Umbilical cord (tissue), 2 donors: ENCODE measurements around the gene CACFD1. TPM values are rescaled to one million over a fixed set of nuclear protein-coding genes. Genes with fewer than 3 reads are reported as not detected.
A peak's percentile ranks its signal among the peaks of the same experiment; 100 is the strongest.

Experiments used
- DNase-seq: peaks from one replicate; pipeline ENCODE4 v3.0.0-alpha.2; 2015; ENCODE audit warnings: low spot score
- total RNA-seq: library from RNA; depleted of rRNA; stranded (reverse); fragments of >200 nt; gene quantifications from one replicate; pipeline ENCODE4 v1.2.3, GENCODE V29; 2014; ENCODE audit warnings: low replicate concordance; ENCODE audit not compliant: insufficient read depth

The CACFD1 gene
- total RNA-seq, 1 donor from 2014 or later = 4.8 TPM

DNA sequence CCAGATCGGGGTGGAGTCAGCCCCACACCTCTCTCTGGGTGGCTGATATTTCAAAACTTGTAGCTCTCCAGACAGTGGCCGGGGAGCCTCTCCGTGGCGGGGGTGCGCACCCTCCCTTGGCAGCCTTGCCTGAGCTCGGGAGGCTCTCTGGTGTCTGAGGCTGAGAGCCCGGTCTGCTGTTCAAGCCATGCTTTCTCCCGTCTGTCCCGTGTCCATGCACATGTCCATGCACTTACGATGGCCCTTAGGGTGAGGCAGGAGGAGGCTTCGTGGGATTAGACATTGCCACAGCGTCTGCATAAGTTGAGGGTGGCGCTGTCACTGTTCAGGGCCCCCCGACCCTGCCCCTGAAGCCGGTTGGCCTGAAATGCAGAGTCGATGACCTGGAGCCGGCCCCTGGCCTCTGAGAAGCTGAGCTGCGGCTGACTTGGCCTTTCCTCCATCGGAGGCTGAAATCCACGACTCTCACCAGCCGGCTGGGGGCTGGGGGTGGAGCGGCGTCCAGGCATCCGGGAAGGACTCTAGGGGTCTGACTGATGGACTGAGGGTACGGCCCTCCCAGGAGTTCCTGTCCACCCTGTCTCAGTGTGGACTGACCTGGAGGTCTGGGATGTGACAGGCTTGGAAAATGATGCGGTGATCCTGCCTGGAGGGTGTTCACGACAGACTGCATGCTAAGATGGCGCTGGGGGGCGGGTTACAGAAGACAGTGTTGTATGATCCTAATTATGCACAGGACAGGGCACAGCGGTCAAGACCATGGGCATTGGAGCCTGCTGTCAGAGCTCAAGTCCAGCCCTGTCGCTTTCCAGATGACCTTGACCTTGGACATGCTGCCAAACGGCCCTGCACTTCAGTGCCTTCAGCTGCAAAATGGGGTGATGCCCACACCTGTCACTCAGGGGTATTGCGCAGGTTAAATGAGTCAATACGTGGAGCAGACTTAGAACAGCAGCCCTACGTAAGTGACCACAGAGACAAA, 37.4 kb downstream of the CACFD1 start:
- DNase-seq = no peak

DNA sequence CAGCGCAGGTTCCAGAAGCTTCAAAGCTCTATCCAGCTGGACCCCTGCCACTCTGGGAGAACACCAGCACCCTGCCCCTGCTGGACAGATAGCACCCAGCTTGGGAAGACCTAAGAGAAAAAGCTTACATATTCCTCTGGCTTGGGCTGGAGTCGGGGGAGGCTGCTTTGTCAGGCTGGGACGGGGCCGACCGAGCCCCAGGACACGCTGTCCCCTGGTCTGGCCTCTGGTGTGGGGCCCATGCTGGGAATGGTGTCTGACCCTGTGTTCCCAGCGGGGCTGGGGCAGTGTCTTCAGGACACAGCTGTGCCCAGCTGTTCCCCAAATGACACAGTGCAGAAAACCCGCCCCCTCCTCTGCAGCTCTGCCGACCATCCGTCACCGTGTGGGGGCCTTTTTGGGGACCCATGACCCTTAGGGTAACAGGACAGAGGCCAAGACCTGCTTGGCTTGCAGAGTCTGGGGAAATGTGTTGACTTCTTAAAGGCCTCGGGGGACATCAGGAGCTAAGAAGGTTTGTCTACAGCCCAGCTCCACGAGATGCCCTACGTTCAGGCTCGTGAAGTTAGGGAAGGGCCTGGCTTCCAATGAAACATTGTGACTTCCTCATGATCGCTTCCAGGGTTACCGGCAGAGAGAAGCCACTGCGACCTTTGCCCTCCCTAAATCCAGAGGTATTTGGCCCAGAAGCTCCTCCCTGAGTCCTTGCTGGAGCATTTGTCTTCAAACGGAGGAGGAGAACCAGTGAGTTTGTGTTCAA, 39.5 kb downstream of the CACFD1 start:
- no peak for DNase-seq

DNA sequence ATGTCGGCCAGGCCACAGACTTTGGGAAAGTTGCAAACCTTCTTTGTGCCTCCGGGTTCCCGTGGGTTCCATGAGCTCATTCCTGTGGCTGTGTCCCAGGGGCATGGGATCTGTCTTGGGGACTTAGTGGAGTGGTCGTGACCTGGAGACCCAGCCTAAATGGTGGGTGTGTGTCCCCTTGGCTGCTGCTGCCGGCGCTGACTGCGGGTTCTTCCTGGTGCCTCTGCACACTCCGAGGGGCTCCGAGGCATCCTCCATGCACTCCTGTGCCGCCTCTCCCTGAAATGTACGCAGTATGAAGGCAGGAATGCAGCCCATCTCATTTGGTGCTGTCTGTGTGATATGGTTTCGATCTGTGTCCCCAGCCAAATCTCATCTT, 40.1 kb downstream of the CACFD1 start:
- DNase-seq = no peak

GRCh38 chr9:133502112-133502511, 42.3 kb downstream of the CACFD1 start:
- no peak for DNase-seq

GRCh38 chr9:133505186-133505830, 45.5 kb downstream of the CACFD1 start:
- DNase-seq = no peak

DNA sequence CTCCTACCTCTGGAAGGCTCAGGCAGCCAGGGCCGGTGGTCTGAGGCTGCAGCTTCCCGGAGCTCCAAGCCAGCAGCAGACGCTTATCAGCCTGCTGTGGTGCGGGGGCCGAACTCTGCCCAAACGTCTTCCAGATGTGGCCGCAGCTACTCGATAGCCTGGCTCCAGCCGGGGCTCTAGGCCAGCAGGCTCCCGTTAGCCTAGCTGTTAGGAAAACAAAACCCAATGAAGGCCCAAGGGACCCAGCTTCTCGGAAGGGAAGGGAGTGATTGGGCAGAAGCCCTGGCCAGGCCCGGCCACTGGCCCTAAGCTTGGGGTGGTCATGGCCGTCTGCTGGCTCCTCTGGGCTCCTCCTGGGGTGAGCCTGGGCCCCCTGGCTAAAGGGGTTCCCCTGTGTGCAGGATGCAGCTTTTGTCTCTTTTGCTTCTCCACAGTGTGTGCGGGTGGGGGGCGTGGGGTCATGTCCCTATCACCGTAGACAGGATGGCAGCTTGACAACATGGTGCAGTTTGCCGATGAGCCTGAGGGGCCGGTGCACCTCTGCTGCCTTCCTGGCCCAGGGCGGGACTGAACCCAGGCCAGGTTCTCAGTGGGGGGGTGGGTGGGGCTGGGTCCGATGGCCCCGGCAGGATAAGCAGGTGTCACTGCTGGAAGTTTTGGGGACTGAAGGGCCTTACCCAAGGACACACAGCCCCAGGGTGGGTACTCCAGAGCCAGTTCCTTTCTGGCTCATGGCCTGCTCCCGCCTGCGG, 46.3 kb downstream of the CACFD1 start:
- no peak for DNase-seq

- no peak for DNase-seq
Measured at GRCh38 chr9:133506653-133507038, 46.9 kb downstream of the CACFD1 start.

DNA sequence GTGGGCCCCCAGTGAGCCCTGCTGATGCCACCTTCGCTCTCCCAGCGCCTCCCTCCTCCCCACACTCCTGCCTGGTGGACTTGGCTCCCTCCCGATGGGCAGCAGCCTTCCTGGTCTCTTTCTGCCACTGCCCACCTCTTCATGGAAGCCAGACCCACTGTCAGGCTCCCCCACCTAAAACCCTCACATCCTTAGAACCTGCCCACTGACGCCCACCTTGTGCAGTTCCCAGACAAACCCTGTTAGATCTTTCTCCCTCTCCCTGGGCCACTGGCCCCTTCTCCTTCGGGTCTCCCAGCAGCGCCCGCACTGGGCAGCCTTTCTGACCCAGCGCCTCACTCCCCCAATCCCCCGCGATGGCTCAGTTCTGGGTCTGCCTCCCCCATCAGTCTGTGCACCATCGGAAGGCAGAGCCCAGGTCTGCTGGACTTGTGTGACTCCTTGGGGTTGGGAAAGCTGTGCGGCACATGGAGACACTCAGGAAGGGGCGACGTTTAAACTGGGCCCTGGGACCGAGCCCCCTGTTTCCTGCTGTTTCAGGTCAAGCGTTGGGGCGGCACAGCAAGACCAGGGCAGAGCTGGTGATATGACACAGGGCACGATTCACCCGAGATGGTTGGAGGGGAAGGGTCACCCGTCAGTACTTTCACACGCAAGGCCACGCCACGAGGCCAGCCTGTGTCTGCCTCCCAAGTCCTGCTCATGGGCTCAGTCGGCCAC, 47.6 kb downstream of the CACFD1 start:
- no peak for DNase-seq

- no peak for DNase-seq
Measured at GRCh38 chr9:133508046-133508445, 48.3 kb downstream of the CACFD1 start.

DNA sequence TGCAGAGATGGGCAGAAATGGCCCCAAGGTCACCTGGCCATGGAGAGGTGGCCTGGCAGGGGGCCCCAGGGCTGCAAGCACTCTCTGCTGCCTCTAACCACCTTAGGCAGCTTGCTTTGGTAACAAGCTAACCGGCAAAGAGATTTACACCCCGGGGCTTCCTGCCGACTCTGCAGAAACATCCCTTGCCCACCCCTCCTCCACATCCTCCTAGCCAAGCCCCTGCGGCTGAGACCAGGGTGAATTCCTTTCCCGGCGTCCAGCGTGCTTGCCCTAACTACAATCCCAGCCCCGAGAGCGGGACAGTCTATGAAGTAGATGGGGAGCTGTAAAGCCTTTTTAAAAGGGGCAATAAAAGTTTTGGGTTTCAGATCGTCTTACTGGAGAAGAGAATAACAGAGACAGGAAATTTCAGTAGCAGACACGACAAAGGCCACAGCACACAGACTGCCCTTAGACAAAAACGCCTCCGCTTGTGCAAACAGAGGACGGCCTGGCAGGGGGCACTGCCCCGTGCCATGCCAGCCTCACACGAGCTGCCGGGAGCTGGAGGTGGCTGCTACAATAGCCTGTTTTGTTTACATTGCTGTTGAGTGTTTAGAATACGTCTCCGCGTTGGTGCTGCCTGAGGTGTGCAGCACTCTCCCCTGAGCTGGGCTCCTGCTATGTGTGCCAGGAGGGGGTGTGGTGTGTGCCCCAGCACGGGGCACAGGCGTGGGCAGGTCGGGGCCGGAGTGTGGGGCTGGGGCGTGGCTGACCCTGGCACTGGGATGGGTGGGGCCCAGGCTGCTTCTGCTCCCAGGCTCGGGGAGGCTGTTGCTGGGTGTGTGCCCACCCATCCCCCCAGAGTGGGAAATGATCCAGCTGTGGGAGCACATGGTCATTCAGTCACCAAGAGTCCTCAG, 49.7 kb downstream of the CACFD1 start:
- no peak for DNase-seq

GRCh38 chr9:133510926-133511505, 51.2 kb downstream of the CACFD1 start:
- DNase-seq = no peak

DNA sequence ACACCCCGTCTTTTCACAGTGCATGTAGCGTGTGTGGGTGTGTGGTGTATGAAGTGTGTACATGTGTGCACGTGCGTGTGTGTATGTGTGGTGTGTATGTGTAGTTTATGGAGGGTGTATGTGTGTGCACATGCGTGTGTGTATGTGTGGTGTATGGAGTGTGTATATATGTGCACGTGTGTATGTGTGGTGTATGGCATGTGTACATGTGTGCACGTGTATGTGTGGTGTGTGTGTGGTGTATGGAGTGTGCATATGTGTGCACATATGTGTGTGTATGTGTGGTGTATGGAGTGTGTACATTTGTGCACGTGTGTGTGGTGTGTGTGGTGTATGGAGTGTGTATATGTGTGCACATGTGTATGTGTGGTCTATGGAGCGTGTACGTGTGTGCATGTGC, 51.8 kb downstream of the CACFD1 start:
- no peak for DNase-seq

GRCh38 chr9:133512253-133513213, 52.8 kb downstream of the CACFD1 start:
- DNase-seq = no peak

DNA sequence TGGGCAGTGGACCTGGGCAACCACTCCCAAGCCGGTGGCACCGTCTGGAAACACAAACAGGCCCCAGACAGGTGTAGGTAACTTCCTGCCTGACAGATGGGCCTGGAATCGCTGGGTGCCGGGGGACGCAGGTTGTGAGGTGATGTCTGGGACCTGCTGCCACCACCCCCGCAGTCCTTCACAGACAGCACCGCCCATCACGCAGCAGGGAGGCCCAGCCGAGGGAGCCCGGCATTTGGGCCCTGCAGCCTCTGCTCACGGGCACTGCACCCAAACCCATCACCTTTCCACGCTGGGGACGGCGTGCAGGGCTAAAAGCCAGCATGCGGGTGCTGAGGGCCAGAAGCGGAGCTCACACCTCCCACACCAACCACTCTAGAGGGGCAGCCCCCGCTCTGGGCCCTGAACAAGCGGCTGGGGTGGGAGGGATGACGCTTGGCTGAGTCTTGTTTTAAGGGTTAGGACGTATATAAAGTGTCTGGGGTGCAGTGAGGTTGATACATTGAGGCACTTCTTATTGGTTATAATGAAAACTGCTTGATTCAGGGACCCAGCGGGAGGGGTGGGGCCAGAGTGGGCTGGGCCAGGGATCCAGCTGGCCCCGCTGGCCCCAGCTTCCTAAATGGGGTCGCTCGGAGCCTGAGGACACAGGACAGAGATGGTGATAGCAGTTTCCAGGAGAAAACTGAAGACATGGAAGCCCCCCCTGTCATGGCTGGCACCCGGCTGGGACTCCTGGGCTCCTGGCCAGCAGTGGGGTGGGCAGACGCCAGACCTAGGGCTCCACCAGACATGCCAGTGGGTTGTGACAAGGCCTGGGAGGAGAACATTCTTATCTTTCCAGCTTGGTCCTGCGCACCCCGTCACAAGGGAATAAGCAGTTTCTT, 53.7 kb downstream of the CACFD1 start:
- peak; percentile 63 for DNase-seq

GRCh38 chr9:133514460-133515239, 54.9 kb downstream of the CACFD1 start:
- peak; percentile 91 for DNase-seq

- DNase-seq = no peak
Measured at GRCh38 chr9:133515240-133515610, 55.4 kb downstream of the CACFD1 start.
